GM21360 (cell line): ENCODE measurements around the gene MMAB.

Experiments
- ATAC-seq: cut with Tn5 transposase; IDR thresholded peaks from one replicate; pipeline ENCODE4 v1.9.1; 2021; ENCODE audit warnings: mild to moderate bottlenecking, moderate library complexity; ENCODE audit not compliant: unreplicated experiment

MMAB gene

GRCh38 chr12:109560867-109561710 lies 12.2 kb downstream of the MMAB start:
- ATAC-seq: no peak

GRCh38 chr12:109559601-109560000 lies 13.7 kb downstream of the MMAB start:
- ATAC-seq: no peak

- no peak for ATAC-seq
Measured at GRCh38 chr12:109559200-109559505, 14.2 kb downstream of the MMAB start.

- no peak for ATAC-seq
Measured at GRCh38 chr12:109558374-109559199, 14.7 kb downstream of the MMAB start.

- no peak for ATAC-seq
Measured at GRCh38 chr12:109557805-109558204, 15.5 kb downstream of the MMAB start.

GRCh38 chr12:109557200-109557599 lies 16.1 kb downstream of the MMAB start:
- no peak for ATAC-seq

GRCh38 chr12:109555431-109556315 lies 17.6 kb downstream of the MMAB start:
- no peak for ATAC-seq

GRCh38 chr12:109554761-109555160 lies 18.5 kb downstream of the MMAB start:
- no peak for ATAC-seq

- ATAC-seq: no peak
Measured at GRCh38 chr12:109553906-109554500, 19.3 kb downstream of the MMAB start.

- ATAC-seq: no peak
Measured at GRCh38 chr12:109553483-109553882, 19.8 kb downstream of the MMAB start.

GRCh38 chr12:109552971-109553370 lies 20.3 kb downstream of the MMAB start:
- ATAC-seq: no peak

- no peak for ATAC-seq
Measured at GRCh38 chr12:109551108-109551507, 22.2 kb downstream of the MMAB start.

GRCh38 chr12:109550281-109550680 lies 23.0 kb downstream of the MMAB start:
- ATAC-seq: no peak

- ATAC-seq: no peak
Measured at GRCh38 chr12:109549613-109550270, 23.6 kb downstream of the MMAB start.

GRCh38 chr12:109548258-109548657 lies 25.0 kb downstream of the MMAB start:
- no peak for ATAC-seq

- ATAC-seq: no peak
Measured at GRCh38 chr12:109547286-109547685, 26.0 kb downstream of the MMAB start.

GRCh38 chr12:109545826-109546225 lies 27.5 kb downstream of the MMAB start:
- no peak for ATAC-seq

GRCh38 chr12:109544955-109545531 lies 28.3 kb downstream of the MMAB start:
- no peak for ATAC-seq

GRCh38 chr12:109542876-109543275 lies 30.4 kb downstream of the MMAB start:
- ATAC-seq: no peak

GRCh38 chr12:109542014-109542413 lies 31.3 kb downstream of the MMAB start:
- no peak for ATAC-seq
